H9 (cell line): ENCODE data around the gene ATG13. TPM values are rescaled to one million over a fixed set of nuclear protein-coding genes. Genes with fewer than 3 reads are reported as not detected.

Source experiments
- DNase-seq: peaks from one replicate; pipeline ENCODE4 v3.0.0-alpha.2; 2017
- H2AFZ ChIP-seq: one replicate; pipeline ENCODE4 v1.6.1; 2013; ENCODE audit warnings: mild to moderate bottlenecking, low read length, control low read depth, moderate library complexity
- H2AK5ac ChIP-seq: 2 replicates; pipeline ENCODE4 v1.6.1; 2013; ENCODE audit warnings: low read length, control low read depth, mixed read lengths; ENCODE audit not compliant: insufficient read length
- H2BK120ac ChIP-seq: one replicate; pipeline ENCODE4 v1.6.1; 2013; ENCODE audit warnings: low read depth, mild to moderate bottlenecking, low read length, control low read depth, inconsistent platforms; ENCODE audit not compliant: poor library complexity, severe bottlenecking
- H2BK12ac ChIP-seq: 2 replicates; pipeline ENCODE4 v1.6.1; 2013; ENCODE audit warnings: low read length, control low read depth, mixed read lengths, low read depth; ENCODE audit not compliant: insufficient read length
- H2BK15ac ChIP-seq: 2 replicates; pipeline ENCODE4 v1.6.1; 2013; ENCODE audit warnings: low read depth, low read length, control low read depth
- H2BK20ac ChIP-seq: one replicate; pipeline ENCODE4 v1.6.1; 2013; ENCODE audit warnings: low read depth, mild to moderate bottlenecking, low read length, control low read depth, inconsistent platforms; ENCODE audit not compliant: poor library complexity, severe bottlenecking
- H2BK5ac ChIP-seq: 2 replicates; pipeline ENCODE4 v1.6.1; 2013; ENCODE audit warnings: low read length, control low read depth, mixed read lengths; ENCODE audit not compliant: insufficient read length
- H3K14ac ChIP-seq: 2 replicates; pipeline ENCODE4 v1.6.1; 2013; ENCODE audit warnings: low read length, control low read depth; ENCODE audit not compliant: insufficient read depth
- H3K18ac ChIP-seq: 2 replicates; pipeline ENCODE4 v1.6.1; 2013; ENCODE audit warnings: low read depth, mild to moderate bottlenecking, mixed read lengths, low read length, control low read depth; ENCODE audit not compliant: insufficient read length
- H3K23ac ChIP-seq: 2 replicates; pipeline ENCODE4 v1.6.1; 2013; ENCODE audit warnings: low read length, control low read depth, mixed read lengths, low read depth; ENCODE audit not compliant: insufficient read length
- H3K23me2 ChIP-seq: 2 replicates; pipeline ENCODE4 v1.6.1; 2013; ENCODE audit warnings: low read depth, mild to moderate bottlenecking, mixed read lengths, low read length, control low read depth; ENCODE audit not compliant: insufficient read length, poor library complexity, severe bottlenecking
- H3K27ac ChIP-seq: 2 replicates; pipeline ENCODE4 v1.5.1; 2013; ENCODE audit warnings: low read length, control low read depth, mixed read lengths, low read depth; ENCODE audit not compliant: insufficient read length
- H3K27me3 ChIP-seq: 2 replicates; pipeline ENCODE4 v1.6.1; 2013; ENCODE audit warnings: low read length, control low read depth, inconsistent platforms; ENCODE audit not compliant: insufficient read depth
- H3K4ac ChIP-seq: 2 replicates; pipeline ENCODE4 v1.6.1; 2013; ENCODE audit warnings: low read depth, mild to moderate bottlenecking, control low read depth, inconsistent platforms, low read length, moderate library complexity
- H3K4me1 ChIP-seq: 2 replicates; pipeline ENCODE4 v1.6.1; 2013; ENCODE audit warnings: low read length, control low read depth, inconsistent platforms; ENCODE audit not compliant: insufficient read depth
- H3K4me2 ChIP-seq: 2 replicates; pipeline ENCODE4 v1.6.1; 2013; ENCODE audit warnings: low read length, control low read depth, mixed read lengths; ENCODE audit not compliant: insufficient read length, insufficient read depth
- H3K56ac ChIP-seq: 2 replicates; pipeline ENCODE4 v1.6.1; 2013; ENCODE audit warnings: low read depth, mild to moderate bottlenecking, mixed read lengths, low read length, control low read depth; ENCODE audit not compliant: insufficient read length
- H3K79me1 ChIP-seq: 2 replicates; pipeline ENCODE4 v1.6.1; 2013; ENCODE audit warnings: low read depth, mild to moderate bottlenecking, moderate library complexity, low read length, control low read depth, inconsistent platforms; ENCODE audit not compliant: insufficient read depth, poor library complexity, severe bottlenecking
- H3K79me2 ChIP-seq: 2 replicates; pipeline ENCODE4 v1.6.1; 2013; ENCODE audit warnings: low read length, control low read depth, inconsistent platforms; ENCODE audit not compliant: insufficient read depth
- H3K9ac ChIP-seq: 2 replicates; pipeline ENCODE4 v1.6.1; 2013; ENCODE audit warnings: low read length, control low read depth, mixed read lengths; ENCODE audit not compliant: insufficient read length; ENCODE audit errors: extremely low read depth
- H3K9me3 ChIP-seq: one replicate; pipeline ENCODE4 v1.6.1; 2013; ENCODE audit warnings: low read depth, low read length, inconsistent platforms; ENCODE audit not compliant: control insufficient read depth
- H3T11ph ChIP-seq: one replicate; pipeline ENCODE4 v1.6.1; 2013; ENCODE audit warnings: mild to moderate bottlenecking, low read length, control low read depth, inconsistent platforms
- H4K20me1 ChIP-seq: one replicate; pipeline ENCODE4 v1.6.1; 2013; ENCODE audit not compliant: control insufficient read depth, insufficient read length, insufficient read depth
- H4K5ac ChIP-seq: 2 replicates; pipeline ENCODE4 v1.6.1; 2013; ENCODE audit warnings: low read depth, mild to moderate bottlenecking, mixed read lengths, low read length, control low read depth; ENCODE audit not compliant: insufficient read length
- H4K8ac ChIP-seq: replicated peaks from 2 replicates; pipeline ENCODE4 v1.6.1; 2013; ENCODE audit warnings: low read length, control low read depth, mixed read lengths, low read depth; ENCODE audit not compliant: insufficient read length
- H4K91ac ChIP-seq: 2 replicates; pipeline ENCODE4 v1.6.1; 2013; ENCODE audit warnings: low read depth, mild to moderate bottlenecking, moderate library complexity, mixed read lengths, low read length, control low read depth; ENCODE audit not compliant: insufficient read length
- H3K27ac Mint-ChIP-seq, 3 experiments: 2 replicates in 2 of 3; 3 replicates in 1 of 3; pipeline ENCODE4 v1.8.0; 2020 to 2021; ENCODE audit warnings: mixed read lengths in 3 of 3, mild to moderate bottlenecking in 1 of 3, moderate library complexity in 1 of 3
- H3K27me3 Mint-ChIP-seq: 2 replicates; pipeline ENCODE4 v1.8.0; 2021; ENCODE audit warnings: low read depth, mild to moderate bottlenecking, moderate library complexity, mixed read lengths
- H3K36me3 Mint-ChIP-seq, 3 experiments: 2 replicates in 2 of 3; 3 replicates in 1 of 3; pipeline ENCODE4 v1.8.0; 2020 to 2021; ENCODE audit warnings: low read depth in 3 of 3, mixed read lengths in 3 of 3; ENCODE audit not compliant: insufficient read depth in 1 of 3
- H3K4me1 Mint-ChIP-seq, 2 experiments: 2 replicates each; pipeline ENCODE4 v1.8.0; 2020; ENCODE audit warnings: mixed read lengths in 2 of 2
- H3K4me3 Mint-ChIP-seq, 2 experiments: 2 replicates in 1 of 2; 3 replicates in 1 of 2; pipeline ENCODE4 v1.8.0; 2020 to 2021; ENCODE audit warnings: mild to moderate bottlenecking in 2 of 2, mixed read lengths in 2 of 2, moderate library complexity in 1 of 2
- H3K9me3 Mint-ChIP-seq, 2 experiments: 2 replicates in 1 of 2; 3 replicates in 1 of 2; pipeline ENCODE4 v1.8.0; 2020; ENCODE audit warnings: mild to moderate bottlenecking in 2 of 2, mixed read lengths in 2 of 2, moderate library complexity in 1 of 2
- WGBS: extraction: QIAGEN DNeasy Blood & Tissue Kit; methylation state at CpG from one replicate; pipeline ENCODE4 v1.1.7; 2013; ENCODE audit warnings: missing lambda C conversion rate, low lambda C conversion rate, mixed read lengths; ENCODE audit not compliant: insufficient read length; ENCODE audit errors: extremely low coverage; 5-methylcytosine and 5-hydroxymethylcytosine counted together
- total RNA-seq: library from RNA; stranded (reverse); gene quantifications from 2 replicates; pipeline ENCODE4 v1.2.1, GENCODE V29; 2021
- TF ChIP-seq, protein P1 (sequence below): fragments of 200-600 bp; sonication (generic); conservative IDR thresholded peaks from 3 replicates; pipeline ENCODE4 v1.8.0; 2021; ENCODE audit warnings: antibody characterized with exemption, mild to moderate bottlenecking

ATG13 gene
- total RNA-seq, 1 experiment from 2014 or later: 79.1 TPM

DNA sequence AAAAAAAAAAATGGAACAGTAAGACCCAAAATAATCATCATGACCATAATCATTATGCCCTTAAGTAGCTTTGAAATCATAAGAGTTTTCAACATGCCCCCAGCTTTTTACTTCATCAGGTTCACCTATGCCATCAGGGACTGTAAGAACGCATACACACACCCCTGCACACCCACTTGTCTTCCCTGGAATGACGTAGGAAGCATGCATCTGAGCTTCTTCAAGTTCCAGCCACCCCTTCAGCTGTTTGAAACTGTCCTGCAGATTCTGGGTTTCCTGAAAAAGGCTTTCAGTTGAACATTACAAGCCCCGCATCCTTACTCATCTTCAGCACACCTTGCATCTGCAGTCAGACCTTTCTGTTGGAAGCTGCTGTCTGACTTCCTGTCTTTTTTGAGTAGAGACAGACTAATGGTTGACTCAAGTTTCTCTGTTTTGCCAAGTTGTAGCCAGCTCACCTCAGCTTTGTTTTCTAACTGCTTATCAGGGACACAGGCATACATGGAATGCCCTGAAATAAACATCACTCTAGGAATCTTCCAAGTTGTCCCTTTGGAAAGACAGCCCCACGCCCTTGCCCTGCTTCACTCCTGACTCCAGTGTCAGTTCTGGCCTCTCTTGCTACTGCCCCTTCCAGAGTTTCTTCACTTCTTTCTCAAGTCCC lies 46.1 kb downstream of the ATG13 start:
- Mint-ChIP-seq H3K27ac (peak overlapping the region in 1 of 3 experiments; percentile 43; a peak in 2 of 7 replicates), H3K4me1 (no peaks in the 10 kb centered on the region), H3K36me3 (peaks cover 12 to 73% (median 67%) of the 10 kb centered on the region in 3 experiments; a peak in 6 of 7 replicates), H3K4me3 (no peak overlapping the region), H3K27me3 (no peaks in the 10 kb centered on the region), H3K9me3 (no peaks in the 10 kb centered on the region)
- Histone ChIP-seq H3T11ph (no peak overlapping the region), H3K23ac (no peak overlapping the region), H2AK5ac (no peak overlapping the region), H3K18ac (no peak overlapping the region), H3K23me2 (no peaks in the 10 kb centered on the region), H2BK20ac (no peak overlapping the region), H4K20me1 (no peaks in the 10 kb centered on the region), H3K4ac (no peak overlapping the region), H3K4me2 (no peak overlapping the region), H4K91ac (no peak overlapping the region), H3K79me2 (no peaks in the 10 kb centered on the region), H3K14ac (no peak overlapping the region), H3K56ac (no peak overlapping the region), H2BK120ac (no peak overlapping the region), H3K4me1 (no peaks in the 10 kb centered on the region), H2BK5ac (no peak overlapping the region), H4K5ac (no peak overlapping the region), H2BK15ac (no peak overlapping the region), H3K9ac (no peak overlapping the region), H2AFZ (no peak overlapping the region), H2BK12ac (no peak overlapping the region), H3K9me3 (no peaks in the 10 kb centered on the region), H3K79me1 (no peaks in the 10 kb centered on the region), H3K27ac (no peak overlapping the region), H4K8ac (no peak overlapping the region), H3K27me3 (no peaks in the 10 kb centered on the region)
- no peak for DNase-seq
- WGBS: no CpG with 5 or more reads among the region's 4 CpGs
- TF ChIP-seq, protein P1, sequence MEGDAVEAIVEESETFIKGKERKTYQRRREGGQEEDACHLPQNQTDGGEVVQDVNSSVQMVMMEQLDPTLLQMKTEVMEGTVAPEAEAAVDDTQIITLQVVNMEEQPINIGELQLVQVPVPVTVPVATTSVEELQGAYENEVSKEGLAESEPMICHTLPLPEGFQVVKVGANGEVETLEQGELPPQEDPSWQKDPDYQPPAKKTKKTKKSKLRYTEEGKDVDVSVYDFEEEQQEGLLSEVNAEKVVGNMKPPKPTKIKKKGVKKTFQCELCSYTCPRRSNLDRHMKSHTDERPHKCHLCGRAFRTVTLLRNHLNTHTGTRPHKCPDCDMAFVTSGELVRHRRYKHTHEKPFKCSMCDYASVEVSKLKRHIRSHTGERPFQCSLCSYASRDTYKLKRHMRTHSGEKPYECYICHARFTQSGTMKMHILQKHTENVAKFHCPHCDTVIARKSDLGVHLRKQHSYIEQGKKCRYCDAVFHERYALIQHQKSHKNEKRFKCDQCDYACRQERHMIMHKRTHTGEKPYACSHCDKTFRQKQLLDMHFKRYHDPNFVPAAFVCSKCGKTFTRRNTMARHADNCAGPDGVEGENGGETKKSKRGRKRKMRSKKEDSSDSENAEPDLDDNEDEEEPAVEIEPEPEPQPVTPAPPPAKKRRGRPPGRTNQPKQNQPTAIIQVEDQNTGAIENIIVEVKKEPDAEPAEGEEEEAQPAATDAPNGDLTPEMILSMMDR: no peak
